A549 (cell line): Measurements from ENCODE around the gene MAP3K7CL. TPM values are rescaled to one million over a fixed set of nuclear protein-coding genes. Genes with fewer than 3 reads are reported as not detected.
A peak's percentile ranks its signal among the peaks of the same experiment; 100 is the strongest.

Experiments used
- ATAC-seq, 2 experiments: fragments of 200-7000 bp in 1 of 2; fragments of >200 bp in 1 of 2; cut with Nextera tagmentation in 1 of 2; cut with Tn5 transposase in 1 of 2; 3 replicates each; pipeline versions ENCODE4 v1.8.0 to v1.9.1; 2018 to 2020; ENCODE audit warnings: mild to moderate bottlenecking in 1 of 2, moderate library complexity in 1 of 2
- CTCF ChIA-PET: fragments of 300-600 bp; sonication (Branson Sonifier 250); formaldehyde crosslinking; extraction: SDS; loops from one replicate; lab custom pipeline; 2021; ENCODE audit warnings: antibody characterized with exemption, inconsistent platforms; lab: Yijun Ruan, JAX
- POLR2A ChIA-PET: fragments of 350-600 bp; formaldehyde crosslinking; extraction: SDS; loops from one replicate; lab custom pipeline; 2021; ENCODE audit warnings: antibody characterized with exemption, inconsistent platforms; lab: Yijun Ruan, JAX
- DNase-seq, 2 experiments: peaks; one replicate each; pipeline versions ENCODE4 v3.0.0 to v3.0.0-alpha.2; 2011 to 2016; ENCODE audit warnings: low read depth in 1 of 2, low spot score in 1 of 2
- FAIRE-seq: peaks from 2 replicates; lab custom pipeline; 2011; peaks lifted over from hg19 to GRCh38; lab: Jason Lieb, UNC
- H3K27ac ChIP-seq, 2 experiments: fragments of >200 bp; sonication (Bioruptor Twin); formaldehyde crosslinking; 3 replicates each; pipeline ENCODE4 v1.5.1; 2016 to 2017
- H3K4me1 ChIP-seq: fragments of >200 bp; sonication (Bioruptor Twin); formaldehyde crosslinking; 3 replicates; pipeline ENCODE4 v1.6.1; 2016
- H3K4me2 ChIP-seq: fragments of >200 bp; sonication (Bioruptor Twin); formaldehyde crosslinking; 3 replicates; pipeline ENCODE4 v1.6.1; 2016
- H3K4me3 ChIP-seq: fragments of >200 bp; sonication (Bioruptor Twin); formaldehyde crosslinking; 3 replicates; pipeline ENCODE4 v1.5.1; 2016
- H3K9me3 ChIP-seq: fragments of >200 bp; sonication (Bioruptor Twin); formaldehyde crosslinking; 3 replicates; pipeline ENCODE4 v1.6.1; 2016
- CBX8 ChIP-seq: fragments of 200-600 bp; sonication (generic); IDR thresholded peaks from 2 replicates; pipeline ENCODE4 v1.6.1; 2016
- CEBPB ChIP-seq, 2 experiments: fragments of >200 bp in 1 of 2; sonication (Bioruptor Twin) in 1 of 2; formaldehyde crosslinking in 1 of 2; IDR thresholded peaks; 2 replicates each; pipeline ENCODE4 v1.6.1; 2012 to 2016
- CTCF ChIP-seq: fragments of >200 bp; sonication (Bioruptor Twin); formaldehyde crosslinking; IDR thresholded peaks from 3 replicates; pipeline ENCODE4 v1.5.1; 2016
- EHMT2 ChIP-seq: fragments of 200-600 bp; sonication (generic); IDR thresholded peaks from 2 replicates; pipeline ENCODE4 v1.6.1; 2016; ENCODE audit warnings: antibody characterized with exemption, low read depth, mild to moderate bottlenecking, moderate library complexity
- ESRRA ChIP-seq: fragments of 150-350 bp; IDR thresholded peaks from 2 replicates; pipeline ENCODE4 v1.6.1; 2014; ENCODE audit warnings: mild to moderate bottlenecking, low read length, borderline replicate concordance
- FOSB ChIP-seq: fragments of 250-450 bp; sonication (Bioruptor Pico); IDR thresholded peaks from 2 replicates; pipeline ENCODE4 v1.5.0; 2020; ENCODE audit warnings: mild to moderate bottlenecking, moderate library complexity
- FOSL2 ChIP-seq, 2 experiments: fragments of 450-650 bp in 1 of 2; fragments of >200 bp in 1 of 2; sonication (Bioruptor Twin) in 1 of 2; formaldehyde crosslinking; IDR thresholded peaks; 2 replicates each; pipeline versions ENCODE4 v1.5.0 to v1.6.1; 2016 to 2020; ENCODE audit warnings: mild to moderate bottlenecking in 1 of 2, moderate library complexity in 1 of 2
- GATA3 ChIP-seq: IDR thresholded peaks from 2 replicates; pipeline ENCODE4 v1.6.1; 2012; ENCODE audit warnings: borderline replicate concordance
- HES2 ChIP-seq: fragments of >200 bp; sonication (Bioruptor Twin); formaldehyde crosslinking; IDR thresholded peaks from 2 replicates; pipeline ENCODE4 v1.6.1; 2016
- HEYL ChIP-seq: fragments of 250-450 bp; sonication (Bioruptor Pico); IDR thresholded peaks from 2 replicates; pipeline ENCODE4 v1.8.0; 2021; ENCODE audit warnings: mild to moderate bottlenecking, moderate library complexity
- JUN ChIP-seq, 2 experiments: fragments of >200 bp; sonication (Bioruptor Twin); formaldehyde crosslinking; IDR thresholded peaks; 2 replicates in 1 of 2; 3 replicates in 1 of 2; pipeline ENCODE4 v1.6.1; 2016 to 2017
- JUNB ChIP-seq: fragments of >200 bp; sonication (Bioruptor Twin); formaldehyde crosslinking; IDR thresholded peaks from 2 replicates; pipeline ENCODE4 v1.6.1; 2016
- MAFK ChIP-seq: fragments of 450-650 bp; IDR thresholded peaks from 2 replicates; pipeline ENCODE4 v1.6.1; 2014; ENCODE audit not compliant: partially characterized antibody
- MAX ChIP-seq: IDR thresholded peaks from 2 replicates; pipeline ENCODE4 v1.6.1; 2012
- NR3C1 ChIP-seq: fragments of >200 bp; sonication (Bioruptor Twin); formaldehyde crosslinking; IDR thresholded peaks from 3 replicates; pipeline ENCODE4 v1.6.1; 2017
- RAD21 ChIP-seq, 2 experiments: fragments of >200 bp in 1 of 2; sonication (Bioruptor Twin) in 1 of 2; formaldehyde crosslinking in 1 of 2; IDR thresholded peaks in 1 of 2; conservative IDR thresholded peaks in 1 of 2; 2 replicates in 1 of 2; 3 replicates in 1 of 2; pipeline ENCODE4 v1.6.1; 2012 to 2018; ENCODE audit warnings: inconsistent platforms in 1 of 2
- ZFP36 ChIP-seq: fragments of 450-650 bp; IDR thresholded peaks from 2 replicates; pipeline ENCODE4 v1.6.1; 2014; ENCODE audit warnings: borderline replicate concordance; ENCODE audit not compliant: partially characterized antibody
- ZNF302 ChIP-seq: fragments of 250-450 bp; sonication (Bioruptor Pico); IDR thresholded peaks from 2 replicates; pipeline ENCODE4 v1.9.0; 2021; ENCODE audit warnings: inconsistent platforms, mild to moderate bottlenecking, moderate library complexity
- WGBS: methylation state at CpG from one replicate; pipeline ENCODE4 v1.1.6; 2017; ENCODE audit errors: missing lambda C conversion rate; 5-methylcytosine and 5-hydroxymethylcytosine counted together
- polyA plus RNA-seq, 4 experiments: library from polyadenylated mRNA; depleted of rRNA in 3 of 4; stranded (reverse); fragments of >200 nt; fragmentation: RNase III in 1 of 4; extraction: RNeasy Plus Mini Kit Qiagen cat#74134 plus additional on column Dnase treatment in 1 of 4; gene quantifications; 2 replicates in 3 of 4; 3 replicates in 1 of 4; pipeline ENCODE4 v1.2.3, GENCODE V29; 2011 to 2017
- TF ChIP-seq, protein P1 (sequence below): fragments of 450-650 bp; IDR thresholded peaks from 2 replicates; pipeline ENCODE4 v1.6.1; 2014; ENCODE audit warnings: antibody characterized with exemption
- TF ChIP-seq, protein P2 (sequence below): IDR thresholded peaks from 2 replicates; pipeline ENCODE4 v1.6.1; 2012
- TF ChIP-seq, protein P3 (sequence below): IDR thresholded peaks from 2 replicates; pipeline ENCODE4 v1.6.1; 2012; ENCODE audit warnings: low read depth, borderline replicate concordance
- TF ChIP-seq, protein P4 (sequence below): fragments of >200 bp; sonication (Bioruptor Twin); formaldehyde crosslinking; IDR thresholded peaks from 3 replicates; pipeline ENCODE4 v1.6.1; 2016

The MAP3K7CL gene
- polyA plus RNA-seq, 2 of the 4 experiments (the other 2 are of a cell fraction) = 2.9 to 5.7 TPM

DNA sequence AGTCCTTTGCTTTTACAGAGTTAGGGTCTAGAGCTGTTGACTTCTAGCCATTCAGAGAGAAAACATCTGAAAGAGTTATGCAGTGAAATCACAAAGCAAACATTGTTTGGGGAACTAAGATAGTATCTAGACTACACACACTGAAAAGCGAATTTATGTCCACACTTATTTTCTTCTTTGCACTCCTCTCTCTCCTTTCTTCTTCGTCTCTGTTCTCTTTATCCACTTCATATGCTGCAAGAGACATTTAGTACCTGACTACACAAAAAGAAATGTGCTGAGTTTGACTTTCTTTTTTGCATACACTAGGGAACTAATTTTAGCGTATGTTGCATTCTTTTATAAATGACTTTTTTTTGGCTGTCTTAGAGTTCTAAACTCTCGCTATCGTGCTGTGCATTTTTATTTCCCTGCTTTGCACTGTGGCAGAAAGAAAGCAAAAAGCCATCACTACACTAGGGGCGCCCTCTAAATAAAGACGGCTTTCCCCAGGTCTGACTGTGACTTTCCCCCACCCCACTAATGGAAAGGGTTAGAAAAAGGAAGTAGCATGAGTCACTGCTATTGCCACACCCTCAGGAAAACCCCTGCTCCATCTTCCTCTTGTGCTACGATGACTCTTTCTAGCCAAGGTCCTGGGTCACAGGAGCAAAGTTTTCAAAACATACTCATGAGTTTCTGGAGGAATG is 65.7 kb downstream of the MAP3K7CL start:
- peak overlapping the region; percentile 29; the same call in 2 of the 3 replicates for H3K4me3 ChIP-seq
- ATAC-seq = peak; percentile 98 to 99
- H3K4me2 ChIP-seq = peak overlapping the region; percentile 69
- TF ChIP-seq HES2 (0 out of 2 replicates have a peak, but pooled peaks have one; percentile 34), ZFP36 (peak; percentile 51), JUNB (peak; percentile 50; the same call in 1 of the 2 replicates), MAX (peak; percentile 49; the same call in 1 of the 2 replicates), CBX8 (no peak), JUN (IDR thresholded peaks at IDR 0.05) (peak in 1 of 2 experiments; percentile 23; a peak in 1 of 5 replicates), MAFK (peak; percentile 84), ESRRA (no peak), HEYL (CRISPR knock-in tag) (no peak), CEBPB (IDR thresholded peaks at IDR 0.05) (peak; percentile 39 to 87; a peak in 3 of 4 replicates), RAD21 (conservative IDR thresholded peaks at IDR 0.05 in 1 of 2, IDR thresholded peaks at IDR 0.05 in 1 of 2) (peak; percentile 24 to 37; a peak in 3 of 5 replicates), GATA3 (peak; percentile 20; the same call in 1 of the 2 replicates), NR3C1 (no peak), FOSB (CRISPR knock-in tag) (no peak), CTCF (peak; percentile 28), ZNF302 (CRISPR knock-in tag) (no peak), EHMT2 (no peak), FOSL2 (IDR thresholded peaks at IDR 0.05) (peak; percentile 69), FOSL2 (CRISPR knock-in tag; IDR thresholded peaks at IDR 0.05) (peak; percentile 94)
- TF ChIP-seq, protein P1, sequence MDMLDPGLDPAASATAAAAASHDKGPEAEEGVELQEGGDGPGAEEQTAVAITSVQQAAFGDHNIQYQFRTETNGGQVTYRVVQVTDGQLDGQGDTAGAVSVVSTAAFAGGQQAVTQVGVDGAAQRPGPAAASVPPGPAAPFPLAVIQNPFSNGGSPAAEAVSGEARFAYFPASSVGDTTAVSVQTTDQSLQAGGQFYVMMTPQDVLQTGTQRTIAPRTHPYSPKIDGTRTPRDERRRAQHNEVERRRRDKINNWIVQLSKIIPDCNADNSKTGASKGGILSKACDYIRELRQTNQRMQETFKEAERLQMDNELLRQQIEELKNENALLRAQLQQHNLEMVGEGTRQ = no peak
- TF ChIP-seq, protein P2, sequence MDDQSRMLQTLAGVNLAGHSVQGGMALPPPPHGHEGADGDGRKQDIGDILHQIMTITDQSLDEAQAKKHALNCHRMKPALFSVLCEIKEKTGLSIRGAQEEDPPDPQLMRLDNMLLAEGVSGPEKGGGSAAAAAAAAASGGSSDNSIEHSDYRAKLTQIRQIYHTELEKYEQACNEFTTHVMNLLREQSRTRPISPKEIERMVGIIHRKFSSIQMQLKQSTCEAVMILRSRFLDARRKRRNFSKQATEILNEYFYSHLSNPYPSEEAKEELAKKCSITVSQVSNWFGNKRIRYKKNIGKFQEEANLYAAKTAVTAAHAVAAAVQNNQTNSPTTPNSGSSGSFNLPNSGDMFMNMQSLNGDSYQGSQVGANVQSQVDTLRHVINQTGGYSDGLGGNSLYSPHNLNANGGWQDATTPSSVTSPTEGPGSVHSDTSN = no peak
- TF ChIP-seq, protein P3, sequence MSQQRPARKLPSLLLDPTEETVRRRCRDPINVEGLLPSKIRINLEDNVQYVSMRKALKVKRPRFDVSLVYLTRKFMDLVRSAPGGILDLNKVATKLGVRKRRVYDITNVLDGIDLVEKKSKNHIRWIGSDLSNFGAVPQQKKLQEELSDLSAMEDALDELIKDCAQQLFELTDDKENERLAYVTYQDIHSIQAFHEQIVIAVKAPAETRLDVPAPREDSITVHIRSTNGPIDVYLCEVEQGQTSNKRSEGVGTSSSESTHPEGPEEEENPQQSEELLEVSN = no peak
- TF ChIP-seq, protein P4, sequence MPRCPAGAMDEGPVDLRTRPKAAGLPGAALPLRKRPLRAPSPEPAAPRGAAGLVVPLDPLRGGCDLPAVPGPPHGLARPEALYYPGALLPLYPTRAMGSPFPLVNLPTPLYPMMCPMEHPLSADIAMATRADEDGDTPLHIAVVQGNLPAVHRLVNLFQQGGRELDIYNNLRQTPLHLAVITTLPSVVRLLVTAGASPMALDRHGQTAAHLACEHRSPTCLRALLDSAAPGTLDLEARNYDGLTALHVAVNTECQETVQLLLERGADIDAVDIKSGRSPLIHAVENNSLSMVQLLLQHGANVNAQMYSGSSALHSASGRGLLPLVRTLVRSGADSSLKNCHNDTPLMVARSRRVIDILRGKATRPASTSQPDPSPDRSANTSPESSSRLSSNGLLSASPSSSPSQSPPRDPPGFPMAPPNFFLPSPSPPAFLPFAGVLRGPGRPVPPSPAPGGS = 0 out of 3 replicates have a peak, but pooled peaks have one; percentile 37
- TF ChIP-seq, all 56 proteins: peak for 12
- WGBS = under 1% methylated on average over 8 of the region's 8 CpGs
- ChIA-PET POLR2A (no interaction called here), CTCF (interaction anchor here (0.6 to 1.5 kb wide), 7 partner anchors 9 to 152 kb away, joined by 3 to 4 read pairs (median 3); no protein-coding TSS in a partner anchor)
- DNase-seq (peak; percentile 76 to 89), FAIRE-seq (no peak)
- H3K27ac ChIP-seq = peak overlapping the region; percentile 51 to 82
- H3K4me1 ChIP-seq = peaks cover 34% of the 10 kb centered on the region
- 0 out of 3 replicates have a peak, but pooled peaks cover 2% of the 10 kb centered on the region for H3K9me3 ChIP-seq
